ENCODE measurements around the gene DEF6.

DEF6 gene

DNA sequence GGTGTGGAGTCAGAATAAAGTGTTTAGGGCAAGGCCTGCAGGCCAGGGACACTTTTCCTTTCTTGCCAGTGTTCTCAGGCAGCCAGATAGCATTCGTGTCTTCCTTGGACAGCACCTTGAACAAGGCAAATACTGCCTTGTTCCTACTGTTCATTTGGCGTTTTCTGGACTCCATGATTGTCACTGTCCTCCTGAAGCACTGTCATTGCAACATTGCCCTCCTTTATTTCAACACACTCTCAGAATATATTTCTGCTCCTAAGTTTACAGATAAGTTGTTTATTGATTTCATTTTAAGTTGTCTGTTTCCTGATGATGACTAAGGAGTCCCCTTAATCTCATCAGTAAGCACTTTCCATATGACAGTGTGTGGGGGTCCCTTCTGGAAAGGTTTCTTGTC lies 15.1 kb upstream of the DEF6 start:
- no peak for FAIRE-seq
- no peak for DNase-seq (ENCODE audit: insufficient read length, low spot score)

DNA sequence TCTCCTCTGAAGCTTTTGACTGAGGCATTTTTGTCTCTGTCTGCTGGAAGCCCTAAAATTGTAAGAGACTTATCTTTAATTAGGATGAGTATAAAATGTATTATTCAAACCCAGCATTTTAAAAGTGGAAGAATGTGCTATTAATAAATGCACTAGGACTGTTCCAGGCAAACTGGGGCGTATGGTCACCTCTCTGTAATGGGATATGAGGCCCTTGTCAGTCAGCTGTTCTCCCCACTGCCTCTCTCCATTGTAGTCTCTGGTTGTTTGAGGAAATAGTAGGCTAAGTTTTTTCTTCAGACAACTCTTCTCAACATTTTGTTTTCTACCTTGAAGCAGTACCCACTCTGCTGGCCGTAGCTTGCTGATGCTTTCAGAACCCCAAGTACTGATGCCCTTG lies 14.3 kb upstream of the DEF6 start:
- FAIRE-seq: no peak
- DNase-seq (ENCODE audit: insufficient read length, low spot score): no peak
- no peak for TF ChIP-seq CTCF (IDR thresholded peaks at IDR 0.05; ENCODE audit: insufficient read depth, missing control alignments)

More for the DNA sequence above, 15.1 kb upstream of the DEF6 start:
- no peak for TF ChIP-seq CTCF (IDR thresholded peaks at IDR 0.05; ENCODE audit: insufficient read depth, missing control alignments)

DNA sequence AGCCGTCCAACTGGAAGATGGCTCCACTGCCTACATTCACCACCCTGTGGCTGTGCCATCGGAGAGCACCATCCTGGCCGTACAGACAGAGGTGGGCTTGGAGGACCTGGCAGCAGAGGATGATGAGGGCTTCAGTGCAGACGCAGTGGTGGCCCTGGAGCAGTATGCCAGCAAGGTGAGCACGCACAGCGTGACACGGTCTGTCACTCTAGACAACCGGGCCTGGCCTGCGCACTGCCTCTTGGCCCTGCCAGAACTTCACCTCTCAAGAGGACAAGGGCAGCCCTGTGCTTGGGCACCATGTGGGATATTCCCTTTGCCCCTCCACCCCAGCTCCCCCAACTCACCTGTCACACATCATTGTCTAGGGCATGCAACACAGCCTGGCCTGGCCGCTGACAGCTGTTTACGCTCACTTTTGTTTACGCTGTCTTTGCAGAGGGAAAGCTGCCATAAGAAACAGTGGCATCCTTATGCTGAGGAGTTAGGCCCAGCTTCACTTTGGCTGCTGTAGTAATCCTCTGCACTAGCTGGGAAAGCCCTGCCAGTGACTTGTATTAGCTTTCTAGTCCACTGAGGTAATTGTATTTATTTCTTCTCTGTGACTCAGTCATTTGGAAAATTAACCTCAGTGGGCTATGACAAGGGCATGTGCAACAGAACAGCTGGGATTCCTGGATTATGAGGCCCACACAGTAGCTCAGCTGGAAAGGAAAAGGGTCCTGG lies 9.8 kb upstream of the DEF6 start:
- no peak for TF ChIP-seq CTCF (IDR thresholded peaks at IDR 0.05; ENCODE audit: insufficient read depth, missing control alignments)
- no peak for FAIRE-seq
- DNase-seq (ENCODE audit: insufficient read length, low spot score): no peak

- no peak for TF ChIP-seq CTCF (IDR thresholded peaks at IDR 0.05; ENCODE audit: insufficient read depth, missing control alignments)
- DNase-seq (ENCODE audit: insufficient read length, low spot score) (no peak), FAIRE-seq (no peak)
These were observed 8.8 kb upstream of the DEF6 start for GRCh38 chr6:35288834-35289233.

GRCh38 chr6:35291491-35291890 lies 6.1 kb upstream of the DEF6 start:
- TF ChIP-seq CTCF (IDR thresholded peaks at IDR 0.05; ENCODE audit: insufficient read depth, missing control alignments): no peak
- no peak for FAIRE-seq
- DNase-seq (ENCODE audit: insufficient read length, low spot score): no peak

DNA sequence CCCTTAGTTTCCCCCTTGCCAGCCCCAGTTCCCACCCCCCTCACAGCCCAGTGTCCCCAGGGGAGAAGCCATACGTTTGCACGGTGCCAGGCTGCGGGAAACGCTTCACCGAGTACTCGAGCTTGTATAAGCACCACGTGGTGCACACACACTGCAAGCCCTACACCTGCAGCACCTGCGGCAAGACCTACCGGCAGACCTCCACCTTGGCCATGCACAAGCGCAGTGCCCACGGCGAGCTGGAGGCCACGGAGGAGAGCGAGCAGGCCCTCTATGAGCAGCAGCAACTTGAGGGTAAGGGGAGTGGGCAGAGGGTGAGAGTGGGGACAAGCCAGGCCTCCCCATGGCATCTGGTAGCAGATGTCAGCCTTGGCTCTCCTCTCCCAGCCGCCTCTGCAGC lies 5.1 kb upstream of the DEF6 start:
- TF ChIP-seq CTCF (IDR thresholded peaks at IDR 0.05; ENCODE audit: insufficient read depth, missing control alignments): no peak
- DNase-seq (ENCODE audit: insufficient read length, low spot score): no peak
- no peak for FAIRE-seq

DNA sequence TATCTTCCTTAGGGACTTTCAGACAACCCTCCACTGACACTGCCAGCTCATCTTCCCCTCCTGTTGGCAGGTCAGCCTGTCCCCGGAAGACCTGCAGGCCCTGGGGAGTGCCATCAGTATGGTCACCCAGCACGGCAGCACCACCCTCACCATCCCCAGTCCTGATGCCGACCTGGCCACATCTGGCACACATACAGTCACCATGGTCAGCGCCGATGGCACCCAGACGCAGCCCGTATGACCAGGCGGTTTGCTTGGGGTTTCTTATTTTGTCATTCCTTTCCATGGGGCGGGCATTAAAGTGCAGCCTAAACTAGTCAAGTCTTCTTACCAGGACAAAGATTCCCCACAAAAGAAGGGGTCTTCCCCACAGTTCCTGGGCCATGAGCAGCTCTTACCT lies 3.9 kb upstream of the DEF6 start:
- DNase-seq (ENCODE audit: insufficient read length, low spot score) (no peak), FAIRE-seq (no peak)
- no peak for TF ChIP-seq CTCF (IDR thresholded peaks at IDR 0.05; ENCODE audit: insufficient read depth, missing control alignments)

All from D721Med (cell line).